GM19238 (cell line): Measurements from ENCODE around the gene GDPD5.

ENCODE experiments used
- DNase-seq: peaks from one replicate; pipeline ENCODE4 v3.0.0; 2011; ENCODE audit warnings: low spot score; ENCODE audit not compliant: insufficient read length

Gene GDPD5

GRCh38 chr11:75490221-75491181, 35.2 kb downstream of the GDPD5 start:
- no peak for DNase-seq

GRCh38 chr11:75487365-75487764, 38.4 kb downstream of the GDPD5 start:
- no peak for DNase-seq

GRCh38 chr11:75485742-75486141, 40.0 kb downstream of the GDPD5 start:
- DNase-seq = no peak

GRCh38 chr11:75482931-75483469, 42.7 kb downstream of the GDPD5 start:
- no peak for DNase-seq

GRCh38 chr11:75481922-75482606, 43.7 kb downstream of the GDPD5 start:
- no peak for DNase-seq

- DNase-seq = no peak
Observed at GRCh38 chr11:75481223-75481921, 44.4 kb downstream of the GDPD5 start.

- DNase-seq = no peak
Observed at GRCh38 chr11:75480185-75481175, 45.3 kb downstream of the GDPD5 start.

- no peak for DNase-seq
Observed at GRCh38 chr11:75479597-75480145, 46.1 kb downstream of the GDPD5 start.

GRCh38 chr11:75478783-75479596, 46.8 kb downstream of the GDPD5 start:
- no peak for DNase-seq

GRCh38 chr11:75477614-75477935, 48.2 kb downstream of the GDPD5 start:
- DNase-seq = no peak

GRCh38 chr11:75476739-75477613, 48.8 kb downstream of the GDPD5 start:
- DNase-seq = no peak

GRCh38 chr11:75475767-75476650, 49.7 kb downstream of the GDPD5 start:
- no peak for DNase-seq

- DNase-seq = peak; percentile 45
Observed at GRCh38 chr11:75474878-75475766, 50.6 kb downstream of the GDPD5 start.

GRCh38 chr11:75474240-75474639, 51.5 kb downstream of the GDPD5 start:
- no peak for DNase-seq

- DNase-seq = no peak
Observed at GRCh38 chr11:75473684-75474083, 52.1 kb downstream of the GDPD5 start.

- no peak for DNase-seq
Observed at GRCh38 chr11:75472081-75472732, 53.5 kb downstream of the GDPD5 start.
